ENCODE measurements around the gene LTA4H. TPM values are rescaled to one million over a fixed set of nuclear protein-coding genes. Genes with fewer than 3 reads are reported as not detected.

Gene LTA4H
- total RNA-seq, 3 donors from 2014 or later (not counting 1 experiment from before 2014, with no cell fraction given) = 43.1 to 51.9 (median 48.3) TPM

DNA sequence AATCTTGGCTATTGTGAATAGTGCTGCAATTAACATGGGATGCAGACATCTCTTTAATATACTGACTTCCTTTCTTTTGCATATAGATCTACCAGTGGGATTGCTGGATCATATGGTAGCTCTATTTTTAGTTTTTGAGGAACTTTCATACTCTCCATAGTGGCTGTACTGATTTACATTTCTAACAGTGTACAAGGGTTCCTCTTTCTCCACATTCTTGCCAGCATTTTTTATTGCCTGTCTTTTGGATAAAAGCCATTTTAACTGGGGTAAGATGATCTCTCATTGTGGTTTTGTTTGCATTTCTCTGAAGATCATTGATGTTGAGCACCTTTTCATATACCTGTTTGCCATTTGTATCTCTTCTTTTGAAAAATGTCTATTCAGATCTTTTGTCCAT, 83.9 kb downstream of the LTA4H start:
- intact Hi-C loops (cut with micrococcal nuclease) = no loop called here
- H3K27me3 ChIP-seq (ENCODE audit: control insufficient read depth, insufficient read depth, low read length) = no peaks in the 10 kb centered on the region
- TF ChIP-seq, protein P1, sequence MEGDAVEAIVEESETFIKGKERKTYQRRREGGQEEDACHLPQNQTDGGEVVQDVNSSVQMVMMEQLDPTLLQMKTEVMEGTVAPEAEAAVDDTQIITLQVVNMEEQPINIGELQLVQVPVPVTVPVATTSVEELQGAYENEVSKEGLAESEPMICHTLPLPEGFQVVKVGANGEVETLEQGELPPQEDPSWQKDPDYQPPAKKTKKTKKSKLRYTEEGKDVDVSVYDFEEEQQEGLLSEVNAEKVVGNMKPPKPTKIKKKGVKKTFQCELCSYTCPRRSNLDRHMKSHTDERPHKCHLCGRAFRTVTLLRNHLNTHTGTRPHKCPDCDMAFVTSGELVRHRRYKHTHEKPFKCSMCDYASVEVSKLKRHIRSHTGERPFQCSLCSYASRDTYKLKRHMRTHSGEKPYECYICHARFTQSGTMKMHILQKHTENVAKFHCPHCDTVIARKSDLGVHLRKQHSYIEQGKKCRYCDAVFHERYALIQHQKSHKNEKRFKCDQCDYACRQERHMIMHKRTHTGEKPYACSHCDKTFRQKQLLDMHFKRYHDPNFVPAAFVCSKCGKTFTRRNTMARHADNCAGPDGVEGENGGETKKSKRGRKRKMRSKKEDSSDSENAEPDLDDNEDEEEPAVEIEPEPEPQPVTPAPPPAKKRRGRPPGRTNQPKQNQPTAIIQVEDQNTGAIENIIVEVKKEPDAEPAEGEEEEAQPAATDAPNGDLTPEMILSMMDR (IDR thresholded peaks at IDR 0.05) = no peak
- H3K36me3 ChIP-seq (ENCODE audit: control insufficient read depth, insufficient read depth, low read length) = no peaks in the 10 kb centered on the region
- H3K9me3 ChIP-seq (ENCODE audit: control insufficient read depth, insufficient read depth, low read length) = no peaks in the 10 kb centered on the region
- no peaks in the 10 kb centered on the region for H3K4me1 ChIP-seq (ENCODE audit: control insufficient read depth, insufficient read depth, low read length)
- no peaks in the 10 kb centered on the region for H3K9me3 Mint-ChIP-seq
- H3K27ac ChIP-seq (ENCODE audit: low read length) = no peak overlapping the region
- no peaks in the 10 kb centered on the region for H3K4me1 Mint-ChIP-seq
- H3K36me3 Mint-ChIP-seq = no peaks in the 10 kb centered on the region
- peaks cover 7 to 17% of the 10 kb centered on the region in 2 donors for H3K27me3 Mint-ChIP-seq (ENCODE audit: low read depth in 2 of 2)
- no peak for DNase-seq
- H3K27ac Mint-ChIP-seq = no peak overlapping the region
- ATAC-seq = no peak
- H3K4me3 Mint-ChIP-seq = no peak overlapping the region
- no peak overlapping the region for H3K4me3 ChIP-seq (ENCODE audit: low read length)

Other genes starting within 250 kb of the LTA4H start
- under 1 TPM in 1 of 3 donors, not detected in 2; 0.18 TPM for gene NTN4, start 244.8 kb downstream of the LTA4H start, total RNA-seq
- gene SNRPF, start 176.6 kb downstream of the LTA4H start, total RNA-seq = 10 to 100 TPM; 22.7 to 25.3 (median 24.5) TPM
- gene CCDC38, start 93.0 kb downstream of the LTA4H start, total RNA-seq = 1 to 10 TPM in 1 of 3 donors, under 1 TPM in 2; 0.35 to 1.2 (median 0.63) TPM
- 1 to 10 TPM; 1.2 to 1.6 (median 1.4) TPM for gene AMDHD1, start 92.3 kb downstream of the LTA4H start, total RNA-seq
- gene HAL, start 39.2 kb downstream of the LTA4H start, total RNA-seq = 10 to 100 TPM in 1 of 3 donors, 1 to 10 TPM in 2; 1.2 to 10.8 (median 1.6) TPM
- 10 to 100 TPM; 17.8 to 28.8 (median 20.9) TPM for gene ELK3, start 158.8 kb upstream of the LTA4H start, total RNA-seq